ENCODE results near the gene C2CD4C.
A peak's percentile ranks its signal among the peaks of the same experiment; 100 is the strongest.

Gene C2CD4C

DNA sequence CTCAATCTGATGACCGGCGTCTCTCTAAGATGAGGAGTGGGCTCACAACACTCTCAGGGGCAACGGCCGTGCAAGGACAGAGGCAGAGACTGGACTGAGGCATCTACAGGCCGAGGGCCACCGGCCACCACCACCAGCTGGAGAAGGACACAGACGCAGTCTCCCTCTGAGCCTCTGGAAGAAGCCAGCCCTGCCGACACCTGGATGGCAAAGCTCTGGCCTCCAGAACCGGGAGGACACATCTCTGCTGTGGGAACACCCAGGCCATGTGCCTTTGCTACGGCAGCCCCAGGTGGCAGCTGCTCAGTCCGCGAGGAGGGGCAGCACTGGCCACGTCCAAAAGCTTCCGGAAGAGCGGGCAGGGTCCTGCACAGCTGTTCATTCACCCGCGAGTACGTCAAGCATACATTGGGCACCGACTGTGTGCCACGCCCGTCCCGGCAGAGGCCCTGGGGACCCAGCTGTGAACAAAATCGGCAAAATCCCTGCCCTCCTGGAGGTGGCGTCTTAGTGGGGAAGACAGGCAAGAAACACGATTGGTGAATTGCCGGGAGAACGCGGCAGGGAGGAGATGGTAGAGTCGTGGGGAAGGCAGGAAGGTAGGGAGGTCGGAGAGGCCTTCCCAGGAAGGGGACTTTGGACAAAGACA is 17.1 kb downstream of the C2CD4C start:
- H3K9me3 ChIP-seq (ENCODE audit: severe bottlenecking), result peaks cover 5% of the 10 kb centered on the region
- H3K27me3 ChIP-seq (ENCODE audit: insufficient read depth, low read depth, severe bottlenecking), result no peaks in the 10 kb centered on the region
- H3K4me3 ChIP-seq (ENCODE audit: low read depth, low read length), result no peak overlapping the region
- H3K36me3 ChIP-seq, result no peaks in the 10 kb centered on the region
- DNase-seq, result no peak
- H3K27ac ChIP-seq, result no peak overlapping the region
- TF ChIP-seq CTCF (IDR thresholded peaks at IDR 0.05; ENCODE audit: low read depth, low read length), result no peak

- no peaks in the 10 kb centered on the region for H3K36me3 ChIP-seq
- no peak overlapping the region; the same call in 1 of the 2 replicates for H3K27ac ChIP-seq
- no peak for TF ChIP-seq CTCF (IDR thresholded peaks at IDR 0.05; ENCODE audit: low read depth, low read length)
Observed at GRCh38 chr19:391207-391557, 17.8 kb downstream of the C2CD4C start.

GRCh38 chr19:390386-391206 is 18.4 kb downstream of the C2CD4C start:
- Histone ChIP-seq H3K36me3 (no peaks in the 10 kb centered on the region), H3K27me3 (ENCODE audit: insufficient read depth, low read depth, severe bottlenecking) (no peaks in the 10 kb centered on the region), H3K9me3 (ENCODE audit: severe bottlenecking) (peaks cover 5% of the 10 kb centered on the region), H3K27ac (no peak overlapping the region; the same call in 1 of the 2 replicates), H3K4me3 (ENCODE audit: low read depth, low read length) (no peak overlapping the region)
- no peak for TF ChIP-seq CTCF (IDR thresholded peaks at IDR 0.05; ENCODE audit: low read depth, low read length)
- peak; percentile 49 for DNase-seq

More at GRCh38 chr19:391207-391557, 17.8 kb downstream of the C2CD4C start:
- no peaks in the 10 kb centered on the region for H3K27me3 ChIP-seq (ENCODE audit: insufficient read depth, low read depth, severe bottlenecking)
- no peak overlapping the region for H3K4me3 ChIP-seq (ENCODE audit: low read depth, low read length)
- peaks cover 5% of the 10 kb centered on the region for H3K9me3 ChIP-seq (ENCODE audit: severe bottlenecking)
- no peak for DNase-seq

DNA sequence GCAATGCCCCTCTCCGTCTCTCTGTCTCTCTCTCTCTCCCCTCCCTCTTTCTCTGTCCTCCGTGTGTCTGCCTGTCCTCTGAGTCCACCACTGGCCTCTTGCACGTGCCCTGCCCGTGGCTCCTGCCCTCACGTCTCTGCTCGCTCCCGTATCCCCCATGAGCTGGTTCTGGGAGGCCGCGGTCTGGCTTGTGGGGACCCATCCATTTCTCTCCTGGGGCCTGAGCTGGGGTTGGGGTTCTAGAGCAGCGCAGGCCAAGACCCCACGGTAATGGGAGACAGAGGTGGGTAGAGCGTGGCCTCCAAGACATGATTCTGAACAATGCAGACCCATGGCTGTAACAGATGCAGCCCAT is 19.0 kb downstream of the C2CD4C start:
- Histone ChIP-seq H3K27me3 (ENCODE audit: insufficient read depth, low read depth, severe bottlenecking) (no peaks in the 10 kb centered on the region), H3K4me3 (ENCODE audit: low read depth, low read length) (no peak overlapping the region), H3K27ac (no peak overlapping the region), H3K36me3 (no peaks in the 10 kb centered on the region), H3K9me3 (ENCODE audit: severe bottlenecking) (peaks cover 5% of the 10 kb centered on the region)
- TF ChIP-seq CTCF (IDR thresholded peaks at IDR 0.05; ENCODE audit: low read depth, low read length), result no peak
- DNase-seq, result no peak

- Histone ChIP-seq H3K4me3 (ENCODE audit: low read depth, low read length) (no peak overlapping the region), H3K27me3 (ENCODE audit: insufficient read depth, low read depth, severe bottlenecking) (no peaks in the 10 kb centered on the region), H3K36me3 (no peaks in the 10 kb centered on the region), H3K27ac (no peak overlapping the region), H3K9me3 (ENCODE audit: severe bottlenecking) (peaks cover 5% of the 10 kb centered on the region)
- no peak for DNase-seq
- TF ChIP-seq CTCF (IDR thresholded peaks at IDR 0.05; ENCODE audit: low read depth, low read length), result no peak
Observed at GRCh38 chr19:389255-389934, 19.6 kb downstream of the C2CD4C start.
